Glutamatergic neuron (in vitro differentiated cells): ENCODE data around the gene PPP2R2C. TPM values are rescaled to one million over a fixed set of nuclear protein-coding genes. Genes with fewer than 3 reads are reported as not detected.

ENCODE experiments used
- DNase-seq: peaks from one replicate; pipeline ENCODE4 v3.0.0; 2022
- H3K27ac Mint-ChIP-seq: one replicate; pipeline ENCODE4 v1.8.0; 2020; ENCODE audit warnings: mild to moderate bottlenecking, mixed read lengths, inconsistent platforms; ENCODE audit not compliant: unreplicated experiment
- H3K27me3 Mint-ChIP-seq: one replicate; pipeline ENCODE4 v1.8.0; 2020; ENCODE audit warnings: mild to moderate bottlenecking, moderate library complexity, mixed read lengths, inconsistent platforms; ENCODE audit not compliant: unreplicated experiment
- H3K36me3 Mint-ChIP-seq: one replicate; pipeline ENCODE4 v1.8.0; 2020; ENCODE audit warnings: mild to moderate bottlenecking, mixed read lengths, inconsistent platforms; ENCODE audit not compliant: unreplicated experiment
- H3K4me1 Mint-ChIP-seq: one replicate; pipeline ENCODE4 v1.8.0; 2020; ENCODE audit warnings: mild to moderate bottlenecking, low read depth, mixed read lengths, inconsistent platforms; ENCODE audit not compliant: unreplicated experiment
- H3K4me3 Mint-ChIP-seq: one replicate; pipeline ENCODE4 v1.8.0; 2020; ENCODE audit warnings: mild to moderate bottlenecking, mixed read lengths, inconsistent platforms; ENCODE audit not compliant: unreplicated experiment
- H3K9me3 Mint-ChIP-seq: one replicate; pipeline ENCODE4 v1.8.0; 2020; ENCODE audit warnings: mild to moderate bottlenecking, moderate library complexity, mixed read lengths, inconsistent platforms; ENCODE audit not compliant: unreplicated experiment
- CTCF ChIP-seq: fragments of 200-600 bp; sonication (generic); IDR thresholded peaks from one replicate; pipeline ENCODE4 v1.5.0; 2021; ENCODE audit not compliant: partially characterized antibody, unreplicated experiment
- total RNA-seq: library from RNA; stranded (reverse); fragmentation: NEBNext Ultra II Directional; extraction: Animal tissue kit (Norgen Biotek cat#: 25700); gene quantifications from one replicate; pipeline ENCODE4 v1.2.1, GENCODE V29; 2021; ENCODE audit not compliant: unreplicated experiment

The PPP2R2C gene
- total RNA-seq, 1 donor from 2014 or later: 9.4 TPM

DNA sequence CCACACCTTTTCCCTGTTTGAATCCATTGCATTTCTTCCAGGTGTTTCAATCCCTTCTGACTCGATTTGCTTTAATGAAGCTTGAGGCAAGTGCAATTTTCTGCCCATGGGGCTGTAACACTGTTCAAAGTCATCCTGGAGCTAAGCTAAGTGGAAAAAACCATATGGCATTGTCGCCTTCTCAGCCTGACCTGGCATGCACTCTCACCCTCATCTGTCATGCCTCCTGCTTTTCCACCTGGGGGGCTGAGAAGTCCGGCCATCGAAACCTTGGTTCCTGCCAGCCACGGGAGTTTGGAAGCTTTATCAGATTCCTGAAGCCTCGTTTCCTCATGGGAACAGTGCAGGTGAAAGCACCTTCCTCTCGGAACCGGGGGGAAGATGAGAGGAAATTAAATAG, 164.5 kb downstream of the PPP2R2C start:
- no peak overlapping the region for H3K4me3 Mint-ChIP-seq
- peaks cover 11% of the 10 kb centered on the region for H3K36me3 Mint-ChIP-seq
- H3K9me3 Mint-ChIP-seq: peaks cover 3% of the 10 kb centered on the region

DNA sequence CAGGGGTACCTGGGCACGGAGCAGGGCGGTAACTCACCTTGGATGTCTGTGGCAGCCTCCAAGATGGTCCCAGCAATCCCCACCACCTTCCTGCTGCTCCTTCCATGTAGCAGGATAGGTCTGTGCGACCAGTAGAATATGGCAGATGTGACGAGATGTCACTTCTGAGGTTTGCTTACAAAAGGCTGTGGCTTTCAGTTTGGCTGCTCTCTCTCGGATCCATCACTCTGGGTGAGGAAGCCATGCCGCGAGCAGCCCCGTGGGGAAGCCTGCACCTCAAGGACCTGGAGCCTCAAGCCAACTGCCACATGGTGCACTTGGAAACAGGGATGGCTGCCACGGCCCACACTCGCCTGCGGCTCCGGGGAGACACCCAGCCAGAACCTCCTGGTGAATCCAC, 165.2 kb downstream of the PPP2R2C start:
- Mint-ChIP-seq H3K4me3 (no peak overlapping the region), H3K36me3 (peaks cover 17% of the 10 kb centered on the region)

More for the DNA sequence above, 164.5 kb downstream of the PPP2R2C start:
- DNase-seq: no peak
- Mint-ChIP-seq H3K4me1 (no peaks in the 10 kb centered on the region), H3K27ac (no peak overlapping the region), H3K27me3 (peaks cover 11% of the 10 kb centered on the region)
- TF ChIP-seq CTCF: no peak

DNA sequence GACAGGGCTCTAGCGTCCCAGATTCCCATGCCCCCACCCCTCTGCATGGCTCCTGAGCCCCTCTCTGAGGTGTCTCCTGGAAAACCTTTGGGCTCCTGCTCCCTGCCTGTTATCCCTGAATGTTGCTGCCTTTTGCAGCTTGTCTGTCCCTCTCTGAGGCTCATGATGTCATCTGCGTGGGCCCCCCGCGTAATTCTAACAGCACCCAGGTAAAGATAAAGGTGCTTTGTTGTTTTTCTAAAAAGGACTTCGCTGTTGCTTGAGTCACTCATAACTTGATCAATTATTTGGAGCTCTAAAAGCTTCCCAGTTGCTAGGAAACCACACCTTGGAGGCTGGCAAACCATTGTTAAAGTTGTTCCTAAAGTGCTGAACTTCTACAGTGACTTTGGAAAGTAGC, 166.1 kb downstream of the PPP2R2C start:
- no peak overlapping the region for H3K27ac Mint-ChIP-seq

More for the DNA sequence above, 165.2 kb downstream of the PPP2R2C start:
- Mint-ChIP-seq H3K27ac (no peak overlapping the region), H3K4me1 (no peaks in the 10 kb centered on the region), H3K27me3 (peaks cover 11% of the 10 kb centered on the region), H3K9me3 (peaks cover 3% of the 10 kb centered on the region)
- no peak for TF ChIP-seq CTCF
- no peak for DNase-seq

DNA sequence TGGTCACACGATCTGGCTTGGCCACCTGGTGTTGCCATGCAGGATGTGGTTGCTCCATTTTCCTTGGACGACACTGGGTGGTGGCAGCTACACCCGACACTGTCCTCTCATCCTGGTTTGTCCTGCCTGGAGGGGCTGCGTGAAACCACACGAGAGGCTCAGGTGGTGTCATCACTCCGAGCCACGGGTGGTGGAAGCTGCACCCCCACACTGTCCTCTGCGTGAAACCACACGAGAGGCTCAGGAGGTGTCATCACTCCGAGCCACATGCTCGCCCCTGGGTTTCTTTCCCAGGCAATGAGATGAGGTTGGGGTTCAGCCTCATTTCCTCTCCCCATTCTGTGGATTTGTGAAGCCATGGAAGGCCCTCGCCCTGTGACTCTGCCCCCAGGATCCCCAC, 168.5 kb downstream of the PPP2R2C start:
- H3K27me3 Mint-ChIP-seq: peaks cover 9% of the 10 kb centered on the region
- no peaks in the 10 kb centered on the region for H3K4me1 Mint-ChIP-seq
- no peak for DNase-seq
- peaks cover 27% of the 10 kb centered on the region for H3K36me3 Mint-ChIP-seq
- peaks cover 9% of the 10 kb centered on the region for H3K9me3 Mint-ChIP-seq
- TF ChIP-seq CTCF: no peak
- H3K4me3 Mint-ChIP-seq: no peak overlapping the region
- no peak overlapping the region for H3K27ac Mint-ChIP-seq

More for the DNA sequence above, 166.1 kb downstream of the PPP2R2C start:
- H3K9me3 Mint-ChIP-seq: peaks cover 3% of the 10 kb centered on the region
- H3K4me3 Mint-ChIP-seq: no peak overlapping the region
- no peak for TF ChIP-seq CTCF
- peaks cover 11% of the 10 kb centered on the region for H3K27me3 Mint-ChIP-seq
- no peak for DNase-seq
- H3K36me3 Mint-ChIP-seq: peaks cover 21% of the 10 kb centered on the region
- H3K4me1 Mint-ChIP-seq: no peaks in the 10 kb centered on the region

GRCh38 chr4:6302869-6303268, 169.5 kb downstream of the PPP2R2C start:
- no peaks in the 10 kb centered on the region for H3K4me1 Mint-ChIP-seq
- no peak for TF ChIP-seq CTCF
- H3K27me3 Mint-ChIP-seq: peaks cover 4% of the 10 kb centered on the region
- peaks cover 20% of the 10 kb centered on the region for H3K36me3 Mint-ChIP-seq
- H3K4me3 Mint-ChIP-seq: no peak overlapping the region
- no peak for DNase-seq
- no peak overlapping the region for H3K27ac Mint-ChIP-seq
- peaks cover 6% of the 10 kb centered on the region for H3K9me3 Mint-ChIP-seq
